Osteoblast (primary cell): ENCODE measurements around the gene LRRC45. TPM values are rescaled to one million over a fixed set of nuclear protein-coding genes. Genes with fewer than 3 reads are reported as not detected.

Experiments
- DNase-seq: peaks from one replicate; pipeline ENCODE4 v3.0.0; 2011; ENCODE audit warnings: low spot score, mixed read lengths; ENCODE audit not compliant: insufficient read length; ENCODE audit errors: missing footprints
- H2AFZ ChIP-seq: 2 replicates; pipeline ENCODE4 v1.6.0; 2011; ENCODE audit warnings: mild to moderate bottlenecking, low read length
- H3K27ac ChIP-seq: 2 replicates; pipeline ENCODE4 v1.5.1; 2011; ENCODE audit warnings: mild to moderate bottlenecking, low read depth, low read length, moderate library complexity
- H3K27me3 ChIP-seq: 2 replicates; pipeline ENCODE4 v1.6.0; 2012; ENCODE audit warnings: mild to moderate bottlenecking, control low read depth, inconsistent platforms, low read length, moderate library complexity; ENCODE audit not compliant: insufficient read depth
- H3K36me3 ChIP-seq: 2 replicates; pipeline ENCODE4 v1.5.1; 2011; ENCODE audit warnings: mild to moderate bottlenecking, low read length, control low read depth, moderate library complexity; ENCODE audit not compliant: insufficient read depth
- H3K4me1 ChIP-seq: 2 replicates; pipeline ENCODE4 v1.5.1; 2011; ENCODE audit warnings: mild to moderate bottlenecking, low read length, control low read depth, moderate library complexity; ENCODE audit not compliant: insufficient read depth
- H3K4me2 ChIP-seq: 2 replicates; pipeline ENCODE4 v1.6.0; 2011; ENCODE audit warnings: mild to moderate bottlenecking, low read length; ENCODE audit not compliant: insufficient read depth
- H3K4me3 ChIP-seq: fragments of 200-600 bp; sonication (generic); 3 replicates; pipeline ENCODE4 v1.5.1; 2012; ENCODE audit warnings: mild to moderate bottlenecking, low read length, inconsistent platforms; ENCODE audit not compliant: insufficient read depth
- H3K79me2 ChIP-seq: 2 replicates; pipeline ENCODE4 v1.6.0; 2012; ENCODE audit warnings: mild to moderate bottlenecking, low read length, control low read depth, inconsistent platforms; ENCODE audit not compliant: insufficient read depth
- H3K9me3 ChIP-seq: 2 replicates; pipeline ENCODE4 v1.5.1; 2011; ENCODE audit warnings: low read depth, low read length, control low read depth
- H4K20me1 ChIP-seq: 2 replicates; pipeline ENCODE4 v1.6.0; 2012; ENCODE audit warnings: mild to moderate bottlenecking, low read length, control low read depth; ENCODE audit not compliant: insufficient read depth
- CTCF ChIP-seq: IDR thresholded peaks from 2 replicates; pipeline ENCODE4 v1.5.1; 2011; ENCODE audit warnings: mild to moderate bottlenecking, low read depth, low read length, moderate library complexity; ENCODE audit errors: extremely low read depth
- total RNA-seq: library from RNA; depleted of rRNA; stranded (reverse); fragments of >200 nt; gene quantifications from 2 replicates; pipeline ENCODE4 v1.2.3, GENCODE V29; 2012

The LRRC45 gene
- total RNA-seq, 1 donor, result 13.4 TPM

GRCh38 chr17:82055023-82055964, 32.2 kb downstream of the LRRC45 start:
- Histone ChIP-seq H3K36me3 (peaks cover 29% of the 10 kb centered on the region), H3K4me3 (no peak overlapping the region), H3K27me3 (no peaks in the 10 kb centered on the region), H3K9me3 (no peaks in the 10 kb centered on the region), H3K4me2 (no peak overlapping the region), H3K4me1 (peaks cover 12% of the 10 kb centered on the region), H4K20me1 (peaks cover 4% of the 10 kb centered on the region), H2AFZ (no peak overlapping the region), H3K79me2 (peaks cover 39% of the 10 kb centered on the region), H3K27ac (no peak overlapping the region)
- peak; percentile 77 for DNase-seq
- TF ChIP-seq CTCF, result no peak

GRCh38 chr17:82055965-82056728, 33.0 kb downstream of the LRRC45 start:
- no peaks in the 10 kb centered on the region for H3K27me3 ChIP-seq

GRCh38 chr17:82056729-82057621, 33.9 kb downstream of the LRRC45 start:
- H2AFZ ChIP-seq, result no peak overlapping the region
- no peaks in the 10 kb centered on the region for H3K27me3 ChIP-seq
- H3K4me2 ChIP-seq, result no peak overlapping the region
- peak; percentile 91 for DNase-seq
- TF ChIP-seq CTCF, result no peak
- no peaks in the 10 kb centered on the region for H3K9me3 ChIP-seq
- H3K4me3 ChIP-seq, result no peak overlapping the region
- H3K36me3 ChIP-seq, result peaks cover 37% of the 10 kb centered on the region
- H4K20me1 ChIP-seq, result peaks cover 7% of the 10 kb centered on the region
- no peak overlapping the region for H3K27ac ChIP-seq
- H3K4me1 ChIP-seq, result peaks cover 12% of the 10 kb centered on the region
- peaks cover 27% of the 10 kb centered on the region for H3K79me2 ChIP-seq

More at GRCh38 chr17:82055965-82056728, 33.0 kb downstream of the LRRC45 start:
- Histone ChIP-seq H3K9me3 (no peaks in the 10 kb centered on the region), H4K20me1 (peaks cover 5% of the 10 kb centered on the region), H2AFZ (no peak overlapping the region), H3K4me3 (no peak overlapping the region), H3K4me1 (peaks cover 12% of the 10 kb centered on the region), H3K36me3 (peaks cover 33% of the 10 kb centered on the region), H3K4me2 (no peak overlapping the region), H3K79me2 (peaks cover 30% of the 10 kb centered on the region), H3K27ac (no peak overlapping the region)
- no peak for TF ChIP-seq CTCF
- DNase-seq, result peak; percentile 90
